Measurements from ENCODE around the gene GRM1.

The GRM1 gene

DNA sequence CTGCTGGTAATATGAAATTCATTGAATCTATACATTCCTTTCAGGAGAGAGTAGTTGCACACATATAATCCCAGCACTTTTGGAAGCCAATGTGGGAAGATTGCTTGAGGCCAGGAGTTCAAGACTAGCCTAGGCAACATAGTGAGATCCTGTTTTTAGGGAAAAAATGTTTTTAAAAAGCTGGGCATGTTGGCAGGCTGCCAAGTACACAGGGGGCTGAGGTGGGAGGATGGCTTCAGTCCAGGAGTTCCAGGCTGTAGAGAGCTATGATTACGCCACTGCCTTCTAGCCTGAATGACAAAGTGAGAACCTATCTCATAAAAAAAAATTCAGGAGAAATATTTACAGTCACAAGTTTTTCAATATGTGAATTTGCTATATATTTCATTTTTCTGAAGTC, 71.9 kb downstream of the GRM1 start:
- no peak for FAIRE-seq

GRCh38 chr6:146103416-146104072, 74.7 kb downstream of the GRM1 start:
- FAIRE-seq, result no peak

- FAIRE-seq, result no peak
Measured at GRCh38 chr6:146106532-146106931, 77.7 kb downstream of the GRM1 start.

DNA sequence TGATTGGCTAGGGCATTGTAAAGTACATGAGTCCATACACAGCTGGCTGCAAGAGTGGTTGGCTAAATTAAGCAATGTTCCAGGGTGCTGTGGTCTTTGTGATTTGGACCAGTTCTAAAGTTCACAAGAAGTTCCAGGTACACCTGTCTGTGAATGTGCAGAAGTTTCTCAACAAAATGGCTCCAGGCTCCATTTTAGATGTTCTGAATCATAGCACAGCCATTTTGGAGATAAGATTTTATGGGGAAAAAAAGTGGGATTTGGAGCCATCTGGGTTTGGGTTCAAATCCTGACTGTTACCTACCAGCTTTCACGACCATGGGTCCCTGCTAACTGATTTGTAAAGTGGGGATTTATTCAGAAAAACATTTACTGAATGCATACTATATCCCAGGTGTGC, 82.1 kb downstream of the GRM1 start:
- no peak for FAIRE-seq

DNA sequence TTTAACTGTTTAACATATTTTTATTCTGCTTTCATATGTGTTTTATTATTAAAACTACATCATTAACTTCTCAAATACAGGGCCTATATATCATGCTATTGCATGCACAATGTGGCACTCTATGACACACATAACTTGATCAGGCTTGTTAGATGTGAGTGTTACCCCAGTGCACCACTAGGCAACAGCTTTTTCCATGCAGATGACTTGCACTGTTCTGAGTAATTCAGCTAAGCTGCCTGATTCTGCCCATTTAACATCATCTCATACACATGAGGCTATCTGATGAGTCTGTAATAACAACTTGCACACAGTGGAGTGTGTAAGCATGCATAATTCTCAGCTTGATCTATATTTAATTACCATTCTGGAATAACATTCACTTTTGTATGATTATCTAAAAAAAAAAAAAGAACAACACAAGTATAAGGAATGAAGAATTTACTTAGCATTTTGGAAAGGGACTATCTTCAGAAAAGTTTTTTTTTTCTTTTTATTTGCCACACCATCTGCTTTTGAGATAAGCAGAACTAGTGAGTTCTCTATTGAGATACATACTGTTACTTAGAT, 83.1 kb downstream of the GRM1 start:
- no peak for FAIRE-seq

DNA sequence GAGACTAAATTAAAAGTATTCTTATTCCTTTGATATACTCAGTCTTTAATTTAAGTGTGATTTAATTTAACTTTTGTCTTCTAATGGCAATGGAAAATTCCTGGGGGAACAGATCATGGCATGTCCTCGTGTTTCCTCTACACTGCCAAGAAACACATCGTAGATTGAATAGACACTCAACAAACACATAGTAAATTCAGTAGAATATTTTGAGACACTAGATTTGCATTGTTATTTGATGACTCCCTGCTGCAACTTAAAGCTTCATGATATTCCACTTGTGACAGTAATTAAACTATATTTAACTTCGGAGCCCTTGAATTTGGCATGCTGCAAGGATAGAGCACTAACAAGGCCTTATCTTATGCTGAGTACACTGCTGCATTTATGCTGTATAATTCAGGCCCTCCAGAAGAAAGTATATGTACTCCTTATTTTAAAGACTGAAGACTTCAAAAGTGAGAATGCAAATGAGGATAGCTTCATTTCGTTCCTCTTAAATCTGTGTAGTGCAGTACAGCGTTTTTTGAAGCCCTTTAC, 84.3 kb downstream of the GRM1 start:
- no peak for FAIRE-seq

- FAIRE-seq, result no peak
Measured at GRCh38 chr6:146123616-146124015, 94.8 kb downstream of the GRM1 start.

DNA sequence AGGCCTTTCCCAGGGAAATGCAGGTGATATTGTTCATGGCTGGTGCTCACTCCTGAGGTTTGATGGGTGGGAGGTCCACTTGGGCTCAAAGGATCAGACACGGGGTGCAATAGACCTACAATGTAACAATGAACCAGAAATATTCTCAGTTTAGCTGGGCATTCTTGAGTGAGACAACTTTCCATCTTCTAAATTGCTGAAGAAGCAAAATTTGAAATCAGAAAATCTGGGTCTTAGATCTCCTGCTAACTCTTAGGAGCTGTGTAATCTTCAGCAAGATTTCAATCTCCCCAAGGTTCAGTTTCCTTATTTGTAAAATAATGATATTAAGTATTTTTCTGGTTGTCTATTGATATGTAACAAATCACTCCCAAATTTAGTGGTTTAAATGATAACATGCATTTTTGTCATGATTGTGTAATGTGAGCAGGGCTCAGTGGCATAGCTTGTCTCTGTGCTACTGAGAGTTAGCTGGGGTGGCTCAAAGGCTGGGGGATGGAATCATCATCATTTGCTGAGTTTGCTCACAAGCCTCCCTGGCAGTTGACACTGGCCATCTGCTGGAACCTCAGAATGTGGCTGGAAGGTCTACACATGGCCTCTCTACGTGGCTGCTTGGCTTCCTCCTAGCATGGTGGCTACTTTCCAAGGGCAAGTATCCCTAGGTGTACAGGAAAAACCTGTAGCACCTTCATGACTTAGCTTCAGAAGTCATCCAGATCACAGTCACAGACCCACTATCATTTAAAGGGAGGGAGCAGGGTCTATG, 98.8 kb downstream of the GRM1 start:
- FAIRE-seq, result no peak

DNA sequence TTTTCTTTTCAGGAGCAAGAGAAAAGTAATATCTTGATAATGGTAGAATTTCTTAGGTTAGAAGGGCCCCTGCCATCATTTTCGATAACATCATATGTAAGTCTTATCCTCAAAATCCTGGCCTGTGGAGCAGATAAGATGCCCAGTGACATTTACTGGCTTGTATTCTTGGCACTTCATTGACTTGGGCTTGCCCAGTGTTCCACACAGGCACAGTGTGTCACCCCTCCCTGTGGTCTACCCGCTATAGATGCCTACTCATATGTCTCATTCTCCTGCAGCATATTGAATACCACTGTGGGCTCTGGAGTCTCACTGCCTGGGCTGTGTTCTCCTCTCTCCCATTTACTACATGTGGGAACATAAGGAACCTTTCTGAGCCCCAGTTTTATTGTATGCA, 105.0 kb downstream of the GRM1 start:
- FAIRE-seq, result no peak

- no peak for FAIRE-seq
Measured at GRCh38 chr6:146135167-146135566, 106.3 kb downstream of the GRM1 start.

GRCh38 chr6:146146836-146147235, 118.0 kb downstream of the GRM1 start:
- FAIRE-seq, result no peak

DNA sequence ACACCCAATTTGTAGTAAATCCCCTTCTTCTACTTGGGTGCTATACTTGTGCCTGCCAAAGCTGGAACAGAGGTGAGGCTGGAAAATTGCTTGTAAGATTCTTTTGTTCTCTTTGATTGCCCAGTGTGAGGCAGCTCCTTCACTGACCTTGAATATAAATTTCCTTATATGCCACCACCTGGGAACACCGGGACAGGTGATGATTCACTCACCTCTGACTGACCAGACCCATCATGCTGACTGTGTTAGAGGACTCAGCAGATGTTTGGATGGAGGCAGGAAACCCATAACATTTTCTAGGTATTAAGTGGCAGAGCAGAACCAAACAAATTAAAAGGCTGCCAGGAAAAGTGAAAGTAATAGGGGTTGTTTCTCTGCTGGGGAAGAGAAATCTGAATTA, 120.9 kb downstream of the GRM1 start:
- no peak for FAIRE-seq

DNA sequence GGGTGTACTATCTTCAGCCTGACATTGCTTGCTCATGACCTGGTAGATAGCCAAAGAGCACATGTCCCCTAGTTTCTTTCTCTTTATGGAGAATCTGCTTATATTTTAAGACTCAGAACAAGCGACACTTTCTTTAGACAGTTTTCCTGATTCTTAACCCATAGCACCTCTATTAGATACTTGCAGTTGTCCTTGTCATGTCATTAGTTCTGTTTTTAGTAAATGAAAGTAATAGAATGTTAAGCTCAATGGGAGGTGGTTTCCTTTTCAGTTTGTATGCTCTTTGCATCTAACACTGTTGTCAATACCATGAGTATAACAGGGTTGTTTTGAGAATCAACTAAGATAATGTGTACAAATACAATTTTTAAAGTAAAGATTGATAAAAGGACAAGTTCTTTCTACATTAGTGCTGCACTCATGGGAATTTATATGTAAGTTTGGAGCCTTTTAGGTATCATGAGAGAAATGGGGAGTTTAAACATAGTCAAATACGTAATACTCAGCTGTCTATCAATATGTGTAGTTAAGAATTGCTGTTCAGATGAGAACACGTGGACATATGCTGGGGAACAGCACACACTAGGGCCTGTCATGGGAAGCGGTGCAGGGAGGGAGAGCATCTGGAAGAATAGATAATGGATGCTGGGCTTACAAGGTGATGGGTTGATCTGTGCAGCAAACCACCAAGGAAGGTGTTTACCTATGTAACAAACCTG, 124.3 kb downstream of the GRM1 start:
- FAIRE-seq, result no peak

GRCh38 chr6:146154197-146154596, 125.3 kb downstream of the GRM1 start:
- no peak for FAIRE-seq

- no peak for FAIRE-seq
Measured at GRCh38 chr6:146161664-146162063, 132.8 kb downstream of the GRM1 start.

DNA sequence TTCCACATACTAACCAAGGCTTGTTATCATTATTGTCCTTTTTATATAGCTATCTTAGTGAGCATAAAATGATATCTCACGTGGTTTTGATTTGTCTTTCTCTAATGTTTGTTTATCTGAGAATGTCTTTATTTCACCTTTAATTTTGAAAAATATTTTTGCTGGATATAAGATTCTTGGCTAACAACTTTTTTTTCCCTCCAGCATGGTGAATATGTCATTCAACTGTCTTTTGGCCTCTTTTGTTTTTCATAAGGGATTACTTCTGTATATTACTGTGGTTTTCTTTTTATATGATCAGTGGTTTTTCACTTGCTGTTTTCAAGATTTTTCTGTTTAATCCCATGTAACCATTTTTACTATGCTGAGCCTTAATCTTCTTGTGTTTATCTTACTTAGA, 141.0 kb downstream of the GRM1 start:
- no peak for FAIRE-seq

DNA sequence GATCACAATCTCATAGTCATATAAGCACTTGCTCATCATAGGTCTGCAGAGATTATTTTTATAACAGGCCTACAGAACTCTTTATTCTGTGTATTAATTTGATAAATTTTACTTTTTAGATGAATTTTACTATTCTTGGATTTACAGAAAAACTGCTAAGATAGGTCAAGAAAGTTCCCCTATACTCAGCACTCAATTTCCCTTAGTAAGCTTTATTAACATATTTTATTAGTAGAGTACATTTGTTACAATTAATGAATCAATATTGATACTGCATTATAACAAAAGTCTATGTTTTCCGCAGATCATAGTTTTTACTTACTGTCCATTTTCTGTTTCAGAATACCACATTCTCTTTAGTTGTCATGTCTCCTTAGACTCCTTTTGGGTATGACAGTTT, 148.9 kb downstream of the GRM1 start:
- no peak for FAIRE-seq

DNA sequence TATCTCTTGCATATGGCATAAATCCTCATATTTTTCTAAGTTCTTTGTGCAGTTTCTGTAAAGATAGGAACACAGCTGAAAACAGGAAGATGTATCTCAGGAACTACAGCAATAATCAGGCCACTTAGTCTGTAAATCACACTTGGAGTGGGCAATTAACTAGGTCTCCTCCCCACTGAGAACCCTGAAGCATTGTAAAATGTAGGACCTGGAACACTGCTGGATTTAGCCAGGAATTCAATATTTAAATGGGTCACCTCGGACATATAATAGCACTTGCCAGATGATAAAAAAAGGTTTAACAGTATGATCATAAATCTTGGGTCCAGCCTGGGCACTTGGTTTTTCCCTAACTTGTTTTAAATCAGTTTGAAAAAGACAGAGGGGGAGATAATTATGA, 155.0 kb downstream of the GRM1 start:
- FAIRE-seq, result no peak

DNA sequence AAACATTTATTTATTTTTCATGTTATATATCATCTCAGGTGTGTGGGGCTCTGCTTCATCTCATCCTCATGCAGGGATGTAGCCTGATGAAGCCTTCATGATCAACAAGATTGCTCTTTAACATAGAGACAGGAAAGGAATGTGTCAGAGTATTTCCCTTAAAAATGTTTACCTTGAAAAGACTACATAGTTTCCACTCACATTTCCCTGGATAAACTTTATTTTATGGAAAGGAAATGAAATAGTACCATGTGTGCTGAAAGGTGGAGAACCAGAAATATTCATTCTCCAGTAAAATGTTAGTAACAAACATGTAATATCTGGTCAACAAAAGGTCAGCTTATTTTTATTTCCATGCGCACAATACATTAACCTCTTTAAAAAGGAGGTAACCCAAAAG, 155.8 kb downstream of the GRM1 start:
- no peak for FAIRE-seq

DNA sequence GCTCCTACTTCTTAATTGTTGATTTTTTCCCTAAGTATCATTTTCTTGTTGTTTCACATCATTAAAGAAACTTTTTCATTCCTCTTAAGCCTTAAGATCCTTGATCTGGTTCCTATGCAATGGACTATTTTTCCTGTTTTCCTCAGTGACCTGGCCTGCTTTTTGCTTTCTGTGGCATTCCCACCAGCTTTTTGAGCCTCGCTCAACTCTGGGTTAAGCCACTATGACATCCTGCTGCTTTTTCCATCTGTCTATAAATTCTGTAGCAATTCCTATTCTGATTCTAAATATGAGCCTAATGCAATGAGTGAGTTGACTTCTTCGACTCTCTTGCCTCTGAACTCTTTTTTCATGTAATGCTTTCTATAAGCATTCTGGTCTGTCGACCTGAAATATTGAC, 160.3 kb downstream of the GRM1 start:
- no peak for FAIRE-seq

GRCh38 chr6:146190581-146190980, 161.7 kb downstream of the GRM1 start:
- no peak for FAIRE-seq

GRCh38 chr6:146191166-146191565, 162.3 kb downstream of the GRM1 start:
- no peak for FAIRE-seq

GRCh38 chr6:146191612-146192011, 162.8 kb downstream of the GRM1 start:
- FAIRE-seq, result no peak

- FAIRE-seq, result no peak
Measured at GRCh38 chr6:146194434-146194833, 165.6 kb downstream of the GRM1 start.

Data from G401.6 (cell line).